Measurements from ENCODE around the gene PGBD1.

Gene PGBD1

DNA sequence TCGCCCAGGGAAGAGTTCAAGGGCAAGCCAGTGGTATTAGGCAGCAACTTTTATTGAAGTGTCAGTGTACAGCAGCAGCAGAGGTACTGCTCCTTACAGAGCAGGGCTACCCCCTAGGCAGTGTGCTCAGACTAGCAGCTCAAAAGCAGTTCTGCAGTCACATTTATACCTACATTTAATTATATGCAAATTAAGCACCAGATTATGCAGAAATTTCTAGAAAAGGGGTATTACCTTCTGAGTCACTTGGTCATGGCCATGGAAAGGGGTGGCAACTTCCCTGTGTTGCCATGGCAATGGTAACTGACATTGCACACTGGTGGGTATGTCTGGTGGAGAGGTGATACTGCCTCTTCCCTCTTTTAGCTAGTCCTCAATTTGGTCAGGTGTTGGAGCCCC, 27.3 kb upstream of the PGBD1 start:
- H3K27me3 Mint-ChIP-seq (ENCODE audit: low read depth) = no peaks in the 10 kb centered on the region

DNA sequence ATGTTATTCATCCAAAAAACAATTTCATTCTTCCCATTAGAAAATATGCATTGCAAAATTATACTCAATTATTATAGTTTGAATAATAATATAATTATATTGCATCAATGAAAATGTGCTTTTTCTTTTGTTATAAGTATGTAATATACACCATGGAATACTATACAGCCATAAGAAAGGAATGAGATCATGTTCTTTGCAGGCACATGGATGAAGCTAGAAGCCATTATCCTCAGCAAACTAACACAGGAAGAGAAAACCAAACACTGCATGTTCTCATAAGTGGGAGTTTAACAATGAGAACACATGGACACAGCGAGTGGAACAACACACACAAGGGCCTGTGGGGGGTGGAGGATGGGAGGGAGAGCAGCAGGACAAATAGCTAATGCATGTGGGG, 24.3 kb upstream of the PGBD1 start:
- H3K4me1 Mint-ChIP-seq = peaks cover 8% of the 10 kb centered on the region
- TF ChIP-seq, protein P1, sequence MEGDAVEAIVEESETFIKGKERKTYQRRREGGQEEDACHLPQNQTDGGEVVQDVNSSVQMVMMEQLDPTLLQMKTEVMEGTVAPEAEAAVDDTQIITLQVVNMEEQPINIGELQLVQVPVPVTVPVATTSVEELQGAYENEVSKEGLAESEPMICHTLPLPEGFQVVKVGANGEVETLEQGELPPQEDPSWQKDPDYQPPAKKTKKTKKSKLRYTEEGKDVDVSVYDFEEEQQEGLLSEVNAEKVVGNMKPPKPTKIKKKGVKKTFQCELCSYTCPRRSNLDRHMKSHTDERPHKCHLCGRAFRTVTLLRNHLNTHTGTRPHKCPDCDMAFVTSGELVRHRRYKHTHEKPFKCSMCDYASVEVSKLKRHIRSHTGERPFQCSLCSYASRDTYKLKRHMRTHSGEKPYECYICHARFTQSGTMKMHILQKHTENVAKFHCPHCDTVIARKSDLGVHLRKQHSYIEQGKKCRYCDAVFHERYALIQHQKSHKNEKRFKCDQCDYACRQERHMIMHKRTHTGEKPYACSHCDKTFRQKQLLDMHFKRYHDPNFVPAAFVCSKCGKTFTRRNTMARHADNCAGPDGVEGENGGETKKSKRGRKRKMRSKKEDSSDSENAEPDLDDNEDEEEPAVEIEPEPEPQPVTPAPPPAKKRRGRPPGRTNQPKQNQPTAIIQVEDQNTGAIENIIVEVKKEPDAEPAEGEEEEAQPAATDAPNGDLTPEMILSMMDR (IDR thresholded peaks at IDR 0.05; ENCODE audit: unreplicated experiment in 3 of 3) = no peak
- no peak overlapping the region for H3K4me3 Mint-ChIP-seq
- no peaks in the 10 kb centered on the region for H3K9me3 Mint-ChIP-seq
- no peaks in the 10 kb centered on the region for H3K27me3 Mint-ChIP-seq (ENCODE audit: low read depth)
- no peaks in the 10 kb centered on the region for H3K36me3 Mint-ChIP-seq (ENCODE audit: low read depth)
- H3K27ac Mint-ChIP-seq = no peak overlapping the region

More for the DNA sequence above, 27.3 kb upstream of the PGBD1 start:
- peaks cover 4% of the 10 kb centered on the region for H3K36me3 Mint-ChIP-seq (ENCODE audit: low read depth)
- TF ChIP-seq, protein P1 (IDR thresholded peaks at IDR 0.05; ENCODE audit: unreplicated experiment in 3 of 3) = no peak
- H3K9me3 Mint-ChIP-seq = no peaks in the 10 kb centered on the region
- peak overlapping the region in 1 of 3 experiments; percentile 38 for H3K4me3 Mint-ChIP-seq
- H3K4me1 Mint-ChIP-seq = peaks cover 18% of the 10 kb centered on the region
- H3K27ac Mint-ChIP-seq = no peak overlapping the region

GRCh38 chr6:28258877-28259777, 22.2 kb upstream of the PGBD1 start, which contains the start of gene NKAPL:
Gene NKAPL (plus strand): TSS chr6:28259297. CDS start chr6:28259372, 75 bp downstream.
- H3K27ac Mint-ChIP-seq = no peak within 1 kb of the TSS
- H3K9me3 Mint-ChIP-seq = no peaks in the 10 kb centered on the region
- H3K4me1 Mint-ChIP-seq = peaks cover 6% of the 10 kb centered on the region
- no peaks in the 10 kb centered on the region for H3K27me3 Mint-ChIP-seq (ENCODE audit: low read depth)
- H3K4me3 Mint-ChIP-seq = no peak within 1 kb of the TSS
- no peaks in the 10 kb centered on the region for H3K36me3 Mint-ChIP-seq (ENCODE audit: low read depth)
- TF ChIP-seq, protein P1 (IDR thresholded peaks at IDR 0.05; ENCODE audit: unreplicated experiment in 3 of 3) = no peak

GRCh38 chr6:28263922-28264321, 17.4 kb upstream of the PGBD1 start:
- H3K27ac Mint-ChIP-seq = peak overlapping the region; percentile 38 to 65 (median 49)
- peaks cover 8% of the 10 kb centered on the region for H3K4me1 Mint-ChIP-seq

GRCh38 chr6:28264834-28265401, 16.5 kb upstream of the PGBD1 start:
- TF ChIP-seq, protein P1 (IDR thresholded peaks at IDR 0.05; ENCODE audit: unreplicated experiment in 3 of 3) = no peak
- Mint-ChIP-seq H3K4me1 (peaks cover 8% of the 10 kb centered on the region), H3K36me3 (ENCODE audit: low read depth) (no peaks in the 10 kb centered on the region), H3K27ac (peak overlapping the region in 1 of 3 experiments; percentile 34), H3K27me3 (ENCODE audit: low read depth) (no peaks in the 10 kb centered on the region), H3K4me3 (peak overlapping the region; percentile 24 to 56 (median 55)), H3K9me3 (no peaks in the 10 kb centered on the region)

More at GRCh38 chr6:28263922-28264321, 17.4 kb upstream of the PGBD1 start:
- TF ChIP-seq, protein P1 (IDR thresholded peaks at IDR 0.05; ENCODE audit: unreplicated experiment in 3 of 3) = no peak
- no peaks in the 10 kb centered on the region for H3K9me3 Mint-ChIP-seq
- H3K4me3 Mint-ChIP-seq = peak overlapping the region in 2 of 3 experiments; percentile 1 to 43
- no peaks in the 10 kb centered on the region for H3K36me3 Mint-ChIP-seq (ENCODE audit: low read depth)
- H3K27me3 Mint-ChIP-seq (ENCODE audit: low read depth) = no peaks in the 10 kb centered on the region
